Measurements from ENCODE around the gene TAS2R30.
"Not testable (repeated sequence)": the region's sequence is repeated elsewhere in the genome, so short reads cannot be mapped to it uniquely, and the experiment has no call there.

The TAS2R30 gene

GRCh38 chr12:11130999-11131398 is 3.4 kb downstream of the TAS2R30 start:
- no CpG with 5 or more reads among the region's 2 CpGs for WGBS (ENCODE audit: insufficient coverage, insufficient read length)
- no peaks in the 10 kb centered on the region for H3K4me1 ChIP-seq (ENCODE audit: control insufficient read depth, insufficient read depth, low read length)
- no peak overlapping the region for H3K27ac ChIP-seq (ENCODE audit: low read length)
- H3K9me3 ChIP-seq (ENCODE audit: control insufficient read depth, insufficient read depth, low read length) = no peaks in the 10 kb centered on the region
- H3K27me3 ChIP-seq (ENCODE audit: control insufficient read depth, insufficient read depth, low read length) = no peaks in the 10 kb centered on the region
- DNase-seq (ENCODE audit: low read depth, low spot score) = no peak
- no peak overlapping the region for H3K4me3 ChIP-seq (ENCODE audit: low read length)
- no peaks in the 10 kb centered on the region for H3K36me3 ChIP-seq (ENCODE audit: control insufficient read depth, insufficient read depth, low read length)

- Histone ChIP-seq H3K36me3 (ENCODE audit: control insufficient read depth, insufficient read depth, low read length) (no peaks in the 10 kb centered on the region), H3K9me3 (ENCODE audit: control insufficient read depth, insufficient read depth, low read length) (no peaks in the 10 kb centered on the region), H3K4me3 (ENCODE audit: low read length) (no peak overlapping the region), H3K4me1 (ENCODE audit: control insufficient read depth, insufficient read depth, low read length) (no peaks in the 10 kb centered on the region), H3K27ac (ENCODE audit: low read length) (no peak overlapping the region), H3K27me3 (ENCODE audit: control insufficient read depth, insufficient read depth, low read length) (no peaks in the 10 kb centered on the region)
- no CpG with 5 or more reads among the region's 3 CpGs for WGBS (ENCODE audit: insufficient coverage, insufficient read length)
- no peak for DNase-seq (ENCODE audit: low read depth, low spot score)
These were observed 4.1 kb downstream of the TAS2R30 start for GRCh38 chr12:11130382-11130781.

GRCh38 chr12:11114130-11114529 is 20.3 kb downstream of the TAS2R30 start:
- H3K4me3 ChIP-seq (ENCODE audit: low read length); DNase-seq (ENCODE audit: low read depth, low spot score); H3K4me1 ChIP-seq (ENCODE audit: control insufficient read depth, insufficient read depth, low read length); H3K36me3 ChIP-seq (ENCODE audit: control insufficient read depth, insufficient read depth, low read length); H3K9me3 ChIP-seq (ENCODE audit: control insufficient read depth, insufficient read depth, low read length); H3K27ac ChIP-seq (ENCODE audit: low read length); H3K27me3 ChIP-seq (ENCODE audit: control insufficient read depth, insufficient read depth, low read length): not testable (repeated sequence)
- WGBS (ENCODE audit: insufficient coverage, insufficient read length) = no CpG with 5 or more reads among the region's 1 CpG

- H3K36me3 ChIP-seq (ENCODE audit: control insufficient read depth, insufficient read depth, low read length); H3K9me3 ChIP-seq (ENCODE audit: control insufficient read depth, insufficient read depth, low read length); DNase-seq (ENCODE audit: low read depth, low spot score); H3K4me1 ChIP-seq (ENCODE audit: control insufficient read depth, insufficient read depth, low read length); H3K4me3 ChIP-seq (ENCODE audit: low read length); H3K27ac ChIP-seq (ENCODE audit: low read length); H3K27me3 ChIP-seq (ENCODE audit: control insufficient read depth, insufficient read depth, low read length): not testable (repeated sequence)
- WGBS (ENCODE audit: insufficient coverage, insufficient read length) = no CpG with 5 or more reads among the region's 1 CpG
These were observed 23.2 kb downstream of the TAS2R30 start for GRCh38 chr12:11111213-11111612.

- WGBS (ENCODE audit: insufficient coverage, insufficient read length) = no CpG with 5 or more reads among the region's 2 CpGs
- Histone ChIP-seq H3K9me3 (ENCODE audit: control insufficient read depth, insufficient read depth, low read length) (no peaks in the 10 kb centered on the region), H3K4me1 (ENCODE audit: control insufficient read depth, insufficient read depth, low read length) (no peaks in the 10 kb centered on the region), H3K4me3 (ENCODE audit: low read length) (no peak overlapping the region), H3K27ac (ENCODE audit: low read length) (no peak overlapping the region), H3K36me3 (ENCODE audit: control insufficient read depth, insufficient read depth, low read length) (no peaks in the 10 kb centered on the region; the same call in 1 of the 2 replicates), H3K27me3 (ENCODE audit: control insufficient read depth, insufficient read depth, low read length) (no peaks in the 10 kb centered on the region)
- DNase-seq (ENCODE audit: low read depth, low spot score) = no peak
These were observed 25.6 kb downstream of the TAS2R30 start for GRCh38 chr12:11108862-11109261.

GRCh38 chr12:11107719-11108118 is 26.7 kb downstream of the TAS2R30 start:
- DNase-seq (ENCODE audit: low read depth, low spot score) = no peak
- no CpG with 5 or more reads among the region's 1 CpG for WGBS (ENCODE audit: insufficient coverage, insufficient read length)

GRCh38 chr12:11106288-11106687 is 28.2 kb downstream of the TAS2R30 start:
- no peaks in the 10 kb centered on the region for H3K4me1 ChIP-seq (ENCODE audit: control insufficient read depth, insufficient read depth, low read length)
- WGBS (ENCODE audit: insufficient coverage, insufficient read length) = no CpG with 5 or more reads among the region's 2 CpGs
- H3K36me3 ChIP-seq (ENCODE audit: control insufficient read depth, insufficient read depth, low read length) = no peaks in the 10 kb centered on the region; the same call in 1 of the 2 replicates
- no peaks in the 10 kb centered on the region for H3K27me3 ChIP-seq (ENCODE audit: control insufficient read depth, insufficient read depth, low read length)
- no peaks in the 10 kb centered on the region for H3K9me3 ChIP-seq (ENCODE audit: control insufficient read depth, insufficient read depth, low read length)
- DNase-seq (ENCODE audit: low read depth, low spot score) = no peak
- no peak overlapping the region for H3K4me3 ChIP-seq (ENCODE audit: low read length)
- no peak overlapping the region for H3K27ac ChIP-seq (ENCODE audit: low read length)

More at GRCh38 chr12:11107719-11108118, 26.7 kb downstream of the TAS2R30 start:
- no peaks in the 10 kb centered on the region for H3K4me1 ChIP-seq (ENCODE audit: control insufficient read depth, insufficient read depth, low read length)
- H3K4me3 ChIP-seq (ENCODE audit: low read length) = no peak overlapping the region
- H3K27me3 ChIP-seq (ENCODE audit: control insufficient read depth, insufficient read depth, low read length) = no peaks in the 10 kb centered on the region
- no peaks in the 10 kb centered on the region for H3K9me3 ChIP-seq (ENCODE audit: control insufficient read depth, insufficient read depth, low read length)
- H3K36me3 ChIP-seq (ENCODE audit: control insufficient read depth, insufficient read depth, low read length) = no peaks in the 10 kb centered on the region; the same call in 1 of the 2 replicates
- no peak overlapping the region for H3K27ac ChIP-seq (ENCODE audit: low read length)

GRCh38 chr12:11105546-11105945 is 28.9 kb downstream of the TAS2R30 start:
- no CpG with 5 or more reads among the region's 2 CpGs for WGBS (ENCODE audit: insufficient coverage, insufficient read length)
- Histone ChIP-seq H3K36me3 (ENCODE audit: control insufficient read depth, insufficient read depth, low read length) (no peaks in the 10 kb centered on the region; the same call in 1 of the 2 replicates), H3K4me1 (ENCODE audit: control insufficient read depth, insufficient read depth, low read length) (no peaks in the 10 kb centered on the region), H3K9me3 (ENCODE audit: control insufficient read depth, insufficient read depth, low read length) (no peaks in the 10 kb centered on the region), H3K27ac (ENCODE audit: low read length) (no peak overlapping the region), H3K27me3 (ENCODE audit: control insufficient read depth, insufficient read depth, low read length) (no peaks in the 10 kb centered on the region), H3K4me3 (ENCODE audit: low read length) (no peak overlapping the region)
- DNase-seq (ENCODE audit: low read depth, low spot score) = no peak

- not testable (repeated sequence) for H3K36me3 ChIP-seq (ENCODE audit: control insufficient read depth, insufficient read depth, low read length); H3K4me1 ChIP-seq (ENCODE audit: control insufficient read depth, insufficient read depth, low read length); H3K27ac ChIP-seq (ENCODE audit: low read length); DNase-seq (ENCODE audit: low read depth, low spot score); H3K9me3 ChIP-seq (ENCODE audit: control insufficient read depth, insufficient read depth, low read length); H3K27me3 ChIP-seq (ENCODE audit: control insufficient read depth, insufficient read depth, low read length); H3K4me3 ChIP-seq (ENCODE audit: low read length)
- WGBS (ENCODE audit: insufficient coverage, insufficient read length) = no CpG with 5 or more reads among the region's 2 CpGs
These were observed 39.5 kb downstream of the TAS2R30 start for GRCh38 chr12:11094910-11095309.

GRCh38 chr12:11092128-11092527 is 42.3 kb downstream of the TAS2R30 start, which contains the start of gene TAS2R43:
Gene TAS2R43, minus strand, starts transcription at chr12:11092313. Its CDS starts 84 bp downstream, at chr12:11092229.
- no CpG with 5 or more reads among the region's 6 CpGs for WGBS (ENCODE audit: insufficient coverage, insufficient read length)
- no peak within 1 kb of the TSS for H3K27ac ChIP-seq (ENCODE audit: low read length)
- no peaks in the 10 kb centered on the region for H3K36me3 ChIP-seq (ENCODE audit: control insufficient read depth, insufficient read depth, low read length)
- no peak within 1 kb of the TSS for H3K4me3 ChIP-seq (ENCODE audit: low read length)
- no peaks in the 10 kb centered on the region for H3K4me1 ChIP-seq (ENCODE audit: control insufficient read depth, insufficient read depth, low read length)
- H3K9me3 ChIP-seq (ENCODE audit: control insufficient read depth, insufficient read depth, low read length) = no peaks in the 10 kb centered on the region
- DNase-seq (ENCODE audit: low read depth, low spot score) = no peak
- H3K27me3 ChIP-seq (ENCODE audit: control insufficient read depth, insufficient read depth, low read length) = no peaks in the 10 kb centered on the region

- no peaks in the 10 kb centered on the region for H3K4me1 ChIP-seq (ENCODE audit: control insufficient read depth, insufficient read depth, low read length)
- no peak for DNase-seq (ENCODE audit: low read depth, low spot score)
- no peaks in the 10 kb centered on the region for H3K27me3 ChIP-seq (ENCODE audit: control insufficient read depth, insufficient read depth, low read length)
- no peaks in the 10 kb centered on the region for H3K36me3 ChIP-seq (ENCODE audit: control insufficient read depth, insufficient read depth, low read length)
- no peak overlapping the region for H3K27ac ChIP-seq (ENCODE audit: low read length)
- no peaks in the 10 kb centered on the region for H3K9me3 ChIP-seq (ENCODE audit: control insufficient read depth, insufficient read depth, low read length)
- WGBS (ENCODE audit: insufficient coverage, insufficient read length) = no CpG with 5 or more reads among the region's 5 CpGs
- no peak overlapping the region for H3K4me3 ChIP-seq (ENCODE audit: low read length)
These were observed 45.2 kb downstream of the TAS2R30 start for GRCh38 chr12:11089246-11089645.
